A549 (cell line): ENCODE data around the gene VRK2. TPM values are rescaled to one million over a fixed set of nuclear protein-coding genes. Genes with fewer than 3 reads are reported as not detected.

Experiments
- ATAC-seq, 2 experiments: fragments of 200-7000 bp in 1 of 2; fragments of >200 bp in 1 of 2; cut with Nextera tagmentation in 1 of 2; cut with Tn5 transposase in 1 of 2; 3 replicates each; pipeline versions ENCODE4 v1.8.0 to v1.9.1; 2018 to 2020; ENCODE audit warnings: mild to moderate bottlenecking in 1 of 2, moderate library complexity in 1 of 2
- CTCF ChIA-PET: fragments of 300-600 bp; sonication (Branson Sonifier 250); formaldehyde crosslinking; extraction: SDS; loops from one replicate; lab custom pipeline; 2021; ENCODE audit warnings: antibody characterized with exemption, inconsistent platforms; lab: Yijun Ruan, JAX
- POLR2A ChIA-PET: fragments of 350-600 bp; formaldehyde crosslinking; extraction: SDS; loops from one replicate; lab custom pipeline; 2021; ENCODE audit warnings: antibody characterized with exemption, inconsistent platforms; lab: Yijun Ruan, JAX
- DNase-seq, 2 experiments: peaks; one replicate each; pipeline versions ENCODE4 v3.0.0 to v3.0.0-alpha.2; 2011 to 2016; ENCODE audit warnings: low read depth in 1 of 2, low spot score in 1 of 2
- FAIRE-seq: peaks from 2 replicates; lab custom pipeline; 2011; peaks lifted over from hg19 to GRCh38; lab: Jason Lieb, UNC
- H3K27ac ChIP-seq, 2 experiments: fragments of >200 bp; sonication (Bioruptor Twin); formaldehyde crosslinking; 3 replicates each; pipeline ENCODE4 v1.5.1; 2016 to 2017
- H3K4me1 ChIP-seq: fragments of >200 bp; sonication (Bioruptor Twin); formaldehyde crosslinking; 3 replicates; pipeline ENCODE4 v1.6.1; 2016
- H3K4me2 ChIP-seq: fragments of >200 bp; sonication (Bioruptor Twin); formaldehyde crosslinking; 3 replicates; pipeline ENCODE4 v1.6.1; 2016
- H3K4me3 ChIP-seq: fragments of >200 bp; sonication (Bioruptor Twin); formaldehyde crosslinking; 3 replicates; pipeline ENCODE4 v1.5.1; 2016
- H3K9me3 ChIP-seq: fragments of >200 bp; sonication (Bioruptor Twin); formaldehyde crosslinking; 3 replicates; pipeline ENCODE4 v1.6.1; 2016
- CBX2 ChIP-seq: fragments of 200-600 bp; sonication (generic); IDR thresholded peaks from 2 replicates; pipeline ENCODE4 v1.6.1; 2016; ENCODE audit warnings: low read depth, mild to moderate bottlenecking, borderline replicate concordance
- CBX8 ChIP-seq: fragments of 200-600 bp; sonication (generic); IDR thresholded peaks from 2 replicates; pipeline ENCODE4 v1.6.1; 2016
- EHF ChIP-seq: fragments of 250-450 bp; sonication (Bioruptor Pico); IDR thresholded peaks from 2 replicates; pipeline ENCODE4 v1.5.0; 2020; ENCODE audit warnings: mild to moderate bottlenecking
- EHMT2 ChIP-seq: fragments of 200-600 bp; sonication (generic); IDR thresholded peaks from 2 replicates; pipeline ENCODE4 v1.6.1; 2016; ENCODE audit warnings: antibody characterized with exemption, low read depth, mild to moderate bottlenecking, moderate library complexity
- EP300 ChIP-seq, 2 experiments: fragments of >200 bp; sonication (Bioruptor Twin); formaldehyde crosslinking; IDR thresholded peaks; 2 replicates in 1 of 2; 3 replicates in 1 of 2; pipeline ENCODE4 v1.6.1; 2016 to 2017
- GATA3 ChIP-seq: IDR thresholded peaks from 2 replicates; pipeline ENCODE4 v1.6.1; 2012; ENCODE audit warnings: borderline replicate concordance
- HEYL ChIP-seq: fragments of 250-450 bp; sonication (Bioruptor Pico); IDR thresholded peaks from 2 replicates; pipeline ENCODE4 v1.8.0; 2021; ENCODE audit warnings: mild to moderate bottlenecking, moderate library complexity
- HOXB13 ChIP-seq: fragments of 250-450 bp; sonication (Bioruptor Pico); IDR thresholded peaks from 2 replicates; pipeline ENCODE4 v1.5.0; 2020; ENCODE audit warnings: low read depth, mild to moderate bottlenecking, moderate library complexity
- JUNB ChIP-seq: fragments of >200 bp; sonication (Bioruptor Twin); formaldehyde crosslinking; IDR thresholded peaks from 2 replicates; pipeline ENCODE4 v1.6.1; 2016
- KDM5A ChIP-seq: fragments of 200-600 bp; sonication (generic); IDR thresholded peaks from 2 replicates; pipeline ENCODE4 v1.6.1; 2016; ENCODE audit warnings: antibody characterized with exemption, mild to moderate bottlenecking
- MAFK ChIP-seq: fragments of 450-650 bp; IDR thresholded peaks from 2 replicates; pipeline ENCODE4 v1.6.1; 2014; ENCODE audit not compliant: partially characterized antibody
- MAZ ChIP-seq: fragments of 150-350 bp; IDR thresholded peaks from 2 replicates; pipeline ENCODE4 v1.6.1; 2014; ENCODE audit warnings: antibody characterized with exemption, low read depth, low read length, borderline replicate concordance
- MYC ChIP-seq: IDR thresholded peaks from 2 replicates; pipeline ENCODE4 v1.6.1; 2012; ENCODE audit warnings: mild to moderate bottlenecking, inconsistent platforms, low read length, improper control_type of control experiment, borderline replicate concordance
- NFE2L2 ChIP-seq: fragments of 150-350 bp; conservative IDR thresholded peaks from 2 replicates; pipeline ENCODE4 v1.6.1; 2014; ENCODE audit warnings: low read length
- PHF8 ChIP-seq: fragments of 200-600 bp; sonication (generic); IDR thresholded peaks from 2 replicates; pipeline ENCODE4 v1.6.1; 2016; ENCODE audit warnings: low read depth, mild to moderate bottlenecking, antibody characterized with exemption, moderate library complexity, borderline replicate concordance
- RAD21 ChIP-seq, 2 experiments: fragments of >200 bp in 1 of 2; sonication (Bioruptor Twin) in 1 of 2; formaldehyde crosslinking in 1 of 2; IDR thresholded peaks in 1 of 2; conservative IDR thresholded peaks in 1 of 2; 2 replicates in 1 of 2; 3 replicates in 1 of 2; pipeline ENCODE4 v1.6.1; 2012 to 2018; ENCODE audit warnings: inconsistent platforms in 1 of 2
- RARB ChIP-seq: fragments of 250-450 bp; sonication (Bioruptor Pico); IDR thresholded peaks from 2 replicates; pipeline ENCODE4 v1.8.0; 2021; ENCODE audit warnings: mild to moderate bottlenecking, moderate library complexity
- RNF2 ChIP-seq: fragments of 200-600 bp; sonication (generic); IDR thresholded peaks from 2 replicates; pipeline ENCODE4 v1.6.1; 2016; ENCODE audit warnings: low read depth, mild to moderate bottlenecking, antibody characterized with exemption, moderate library complexity, borderline replicate concordance
- SMC3 ChIP-seq: fragments of >200 bp; sonication (Bioruptor Twin); formaldehyde crosslinking; IDR thresholded peaks from 3 replicates; pipeline ENCODE4 v1.6.1; 2018; ENCODE audit warnings: inconsistent platforms
- SREBF2 ChIP-seq: fragments of 450-650 bp; IDR thresholded peaks from 2 replicates; pipeline ENCODE4 v1.6.1; 2014; ENCODE audit warnings: mild to moderate bottlenecking, moderate library complexity
- TFCP2L1 ChIP-seq: fragments of 250-450 bp; sonication (Bioruptor Pico); IDR thresholded peaks from 2 replicates; pipeline ENCODE4 v1.5.0; 2021; ENCODE audit warnings: mild to moderate bottlenecking
- ZSCAN20 ChIP-seq: fragments of 250-450 bp; sonication (Bioruptor Pico); IDR thresholded peaks from 2 replicates; pipeline ENCODE4 v1.8.0; 2022; ENCODE audit warnings: mild to moderate bottlenecking, moderate library complexity
- WGBS: methylation state at CpG from one replicate; pipeline ENCODE4 v1.1.6; 2017; ENCODE audit errors: missing lambda C conversion rate; 5-methylcytosine and 5-hydroxymethylcytosine counted together
- polyA plus RNA-seq, 4 experiments: library from polyadenylated mRNA; depleted of rRNA in 3 of 4; stranded (reverse); fragments of >200 nt; fragmentation: RNase III in 1 of 4; extraction: RNeasy Plus Mini Kit Qiagen cat#74134 plus additional on column Dnase treatment in 1 of 4; gene quantifications; 2 replicates in 3 of 4; 3 replicates in 1 of 4; pipeline ENCODE4 v1.2.3, GENCODE V29; 2011 to 2017
- TF ChIP-seq, protein P1 (sequence below): fragments of 450-650 bp; IDR thresholded peaks from 2 replicates; pipeline ENCODE4 v1.6.1; 2014; ENCODE audit warnings: antibody characterized with exemption
- TF ChIP-seq, protein P2 (sequence below): fragments of 150-350 bp; IDR thresholded peaks from 2 replicates; pipeline ENCODE4 v1.6.1; 2014; ENCODE audit warnings: low read depth, mild to moderate bottlenecking, low read length
- TF ChIP-seq, protein P3 (sequence below): IDR thresholded peaks from 2 replicates; pipeline ENCODE4 v1.6.1; 2012
- TF ChIP-seq, protein P4 (sequence below): fragments of >200 bp; sonication (Bioruptor Twin); formaldehyde crosslinking; IDR thresholded peaks from 2 replicates; pipeline ENCODE4 v1.6.1; 2016
- TF ChIP-seq, protein P5 (sequence below): IDR thresholded peaks from 2 replicates; pipeline ENCODE4 v1.6.1; 2012; ENCODE audit warnings: low read depth, borderline replicate concordance

The VRK2 gene
- polyA plus RNA-seq, 2 of the 4 experiments (the other 2 are of a cell fraction) = 19.4 to 80.9 TPM

DNA sequence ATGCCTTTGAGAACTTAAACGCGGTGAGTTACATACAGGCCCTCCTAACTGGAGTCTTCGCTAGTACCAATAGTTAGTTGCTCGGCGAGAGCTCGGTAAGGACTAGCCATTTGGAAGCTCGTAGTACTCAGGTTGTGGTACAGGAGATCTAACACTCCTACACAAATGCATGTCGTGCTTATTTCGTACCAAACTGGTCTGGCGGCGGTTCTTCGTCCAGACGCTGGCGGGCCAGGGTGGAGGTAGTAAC is 346 bp upstream of the VRK2 start:
- H3K27ac ChIP-seq = peak overlapping the region; percentile 94 to 98
- TF ChIP-seq PHF8 = no peak
- TF ChIP-seq RAD21 (conservative IDR thresholded peaks at IDR 0.05 in 1 of 2, IDR thresholded peaks at IDR 0.05 in 1 of 2) = 0 out of 5 replicates have a peak, but pooled peaks of 1 of the 2 experiments have one; percentile 13
- no peak for TF ChIP-seq MAZ
- peak; percentile 8 for TF ChIP-seq MAFK
- TF ChIP-seq, protein P1, sequence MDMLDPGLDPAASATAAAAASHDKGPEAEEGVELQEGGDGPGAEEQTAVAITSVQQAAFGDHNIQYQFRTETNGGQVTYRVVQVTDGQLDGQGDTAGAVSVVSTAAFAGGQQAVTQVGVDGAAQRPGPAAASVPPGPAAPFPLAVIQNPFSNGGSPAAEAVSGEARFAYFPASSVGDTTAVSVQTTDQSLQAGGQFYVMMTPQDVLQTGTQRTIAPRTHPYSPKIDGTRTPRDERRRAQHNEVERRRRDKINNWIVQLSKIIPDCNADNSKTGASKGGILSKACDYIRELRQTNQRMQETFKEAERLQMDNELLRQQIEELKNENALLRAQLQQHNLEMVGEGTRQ = no peak
- 0 out of 2 replicates have a peak, but pooled peaks have one; percentile 21 for TF ChIP-seq TFCP2L1
- no peak for TF ChIP-seq HEYL (CRISPR knock-in tag)
- no peak for ATAC-seq
- peaks cover 57% of the 10 kb centered on the region for H3K4me1 ChIP-seq
- no peak for DNase-seq
- FAIRE-seq = peak; percentile 81
- ChIA-PET POLR2A (interaction anchor here (0.6 to 1.7 kb wide), 17 partner anchors 8 to 402 kb away, joined by 3 to 14 read pairs (median 4); partner anchors contain the start of gene FANCL), CTCF (interaction anchor here (0.6 to 1.3 kb wide), 6 partner anchors 9 to 286 kb away, joined by 3 to 5 read pairs (median 4); no protein-coding TSS in a partner anchor)
- H3K4me2 ChIP-seq = peak overlapping the region; percentile 79
- H3K9me3 ChIP-seq = no peaks in the 10 kb centered on the region
- peak overlapping the region; percentile 67 for H3K4me3 ChIP-seq
- WGBS = 1% methylated on average over 14 of the region's 14 CpGs

DNA sequence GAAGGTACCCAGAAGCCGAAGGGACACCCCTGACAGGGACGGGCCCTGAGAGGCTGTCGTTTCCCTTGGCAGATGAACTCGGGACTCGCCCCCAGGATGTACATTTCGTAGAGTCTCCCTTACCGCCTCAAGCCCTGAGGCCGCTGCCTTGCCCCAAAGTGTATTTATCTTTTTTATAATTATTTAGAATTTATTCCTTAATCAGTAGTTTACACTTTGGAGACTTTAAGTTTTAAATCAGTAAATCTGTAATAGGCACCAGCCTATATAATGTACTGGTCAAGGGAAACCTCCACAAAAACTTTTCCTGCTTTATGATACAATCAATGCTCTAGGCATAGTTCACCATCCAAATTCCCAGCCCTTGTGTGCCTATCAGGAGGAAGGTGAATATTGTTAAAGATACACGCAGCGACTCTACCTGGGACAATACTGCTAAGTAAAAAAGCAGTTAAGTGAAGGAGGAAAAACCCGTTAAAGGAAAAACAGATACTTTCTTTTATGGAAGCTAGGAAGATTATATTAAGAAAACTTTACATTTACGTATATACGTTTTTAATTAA is 848 bp downstream of the VRK2 start:
- H3K4me2 ChIP-seq = peak overlapping the region; percentile 79
- H3K9me3 ChIP-seq = no peaks in the 10 kb centered on the region
- ChIA-PET POLR2A (interaction anchor here (1.4 to 1.7 kb wide), 3 partner anchors 51 to 165 kb away, joined by 5 to 14 read pairs (median 7); no protein-coding TSS in a partner anchor), CTCF (no interaction called here)
- H3K27ac ChIP-seq = peak overlapping the region; percentile 94 to 98
- FAIRE-seq (no peak), DNase-seq (peak; percentile 29 to 33), ATAC-seq (peak; percentile 55 to 62; a peak in 5 of 6 replicates)
- peak overlapping the region; percentile 67 for H3K4me3 ChIP-seq
- no peak for TF ChIP-seq MYC
- TF ChIP-seq, protein P2, sequence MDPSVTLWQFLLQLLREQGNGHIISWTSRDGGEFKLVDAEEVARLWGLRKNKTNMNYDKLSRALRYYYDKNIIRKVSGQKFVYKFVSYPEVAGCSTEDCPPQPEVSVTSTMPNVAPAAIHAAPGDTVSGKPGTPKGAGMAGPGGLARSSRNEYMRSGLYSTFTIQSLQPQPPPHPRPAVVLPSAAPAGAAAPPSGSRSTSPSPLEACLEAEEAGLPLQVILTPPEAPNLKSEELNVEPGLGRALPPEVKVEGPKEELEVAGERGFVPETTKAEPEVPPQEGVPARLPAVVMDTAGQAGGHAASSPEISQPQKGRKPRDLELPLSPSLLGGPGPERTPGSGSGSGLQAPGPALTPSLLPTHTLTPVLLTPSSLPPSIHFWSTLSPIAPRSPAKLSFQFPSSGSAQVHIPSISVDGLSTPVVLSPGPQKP = no peak
- TF ChIP-seq RNF2 = no peak
- TF ChIP-seq, protein P3, sequence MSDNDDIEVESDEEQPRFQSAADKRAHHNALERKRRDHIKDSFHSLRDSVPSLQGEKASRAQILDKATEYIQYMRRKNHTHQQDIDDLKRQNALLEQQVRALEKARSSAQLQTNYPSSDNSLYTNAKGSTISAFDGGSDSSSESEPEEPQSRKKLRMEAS = no peak
- no peak for TF ChIP-seq PHF8
- TF ChIP-seq GATA3 = no peak
- TF ChIP-seq SMC3 = no peak
- no peak for TF ChIP-seq EHF (CRISPR knock-in tag)
- no peak for TF ChIP-seq KDM5A
- no peak for TF ChIP-seq HOXB13 (CRISPR knock-in tag)
- TF ChIP-seq EHMT2 = no peak
- WGBS = 3% methylated on average over 13 of the region's 13 CpGs
- H3K4me1 ChIP-seq = peaks cover 45% of the 10 kb centered on the region

DNA sequence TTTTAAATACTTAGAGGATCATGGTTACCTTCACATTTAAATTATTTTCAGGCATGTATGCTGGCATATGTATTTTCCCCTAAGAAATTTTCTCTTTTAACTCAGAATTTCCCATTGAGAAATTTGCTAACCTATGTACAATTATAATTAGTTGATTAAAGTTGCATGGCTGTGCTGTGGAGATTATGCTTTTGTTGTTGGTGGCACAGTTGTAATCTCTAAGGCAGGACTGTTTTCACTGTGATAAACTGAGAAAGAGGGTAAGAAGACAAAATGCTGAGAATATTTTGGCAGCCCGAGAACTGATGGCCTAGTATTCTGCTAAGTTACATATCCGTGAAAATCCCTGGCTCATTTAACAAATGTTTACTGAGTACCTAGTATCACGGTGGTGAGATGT is 1.4 kb downstream of the VRK2 start:
- ChIA-PET CTCF (no interaction called here), POLR2A (no interaction called here)
- no peaks in the 10 kb centered on the region for H3K9me3 ChIP-seq
- WGBS = 23% methylated on average over 3 of the region's 3 CpGs
- peak overlapping the region; percentile 69 to 94 for H3K27ac ChIP-seq
- DNase-seq (no peak), FAIRE-seq (no peak), ATAC-seq (no peak)
- H3K4me2 ChIP-seq = peak overlapping the region; percentile 79
- TF ChIP-seq MAFK = no peak
- H3K4me1 ChIP-seq = peaks cover 40% of the 10 kb centered on the region
- H3K4me3 ChIP-seq = peak overlapping the region; percentile 67

DNA sequence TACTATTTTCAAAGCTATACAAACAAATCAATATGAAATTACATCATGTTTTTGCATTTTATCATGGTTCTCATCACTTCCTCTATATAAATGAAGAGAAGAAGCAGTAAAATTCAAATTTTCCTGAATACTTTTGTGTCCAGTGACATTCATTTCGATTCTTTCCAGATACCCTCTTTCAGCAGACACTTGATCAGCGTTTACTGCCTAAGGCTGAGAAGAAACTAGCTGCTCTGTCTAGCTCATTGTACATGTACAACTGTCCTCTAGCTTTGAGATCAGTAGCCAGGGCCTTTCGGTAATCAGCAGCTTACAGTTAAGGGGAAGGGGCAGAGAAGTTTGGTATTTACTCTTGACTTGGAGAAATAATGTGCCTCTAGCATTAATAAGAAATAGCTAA is 4.8 kb downstream of the VRK2 start:
- DNase-seq (no peak), FAIRE-seq (peak; percentile 80), ATAC-seq (no peak)
- H3K4me1 ChIP-seq = peaks cover 20% of the 10 kb centered on the region
- CTCF ChIA-PET = no interaction called here
- POLR2A ChIA-PET = no interaction called here
- no peak overlapping the region for H3K4me2 ChIP-seq
- no peaks in the 10 kb centered on the region for H3K9me3 ChIP-seq
- no peak overlapping the region for H3K27ac ChIP-seq
- TF ChIP-seq HEYL (CRISPR knock-in tag) = no peak
- TF ChIP-seq PHF8 = no peak
- no peak for TF ChIP-seq RARB (CRISPR knock-in tag)
- TF ChIP-seq NFE2L2 = no peak
- TF ChIP-seq CBX8 = no peak
- TF ChIP-seq SREBF2 = no peak
- TF ChIP-seq EP300 (IDR thresholded peaks at IDR 0.05) = no peak
- no peak for TF ChIP-seq CBX2
- TF ChIP-seq, protein P4, sequence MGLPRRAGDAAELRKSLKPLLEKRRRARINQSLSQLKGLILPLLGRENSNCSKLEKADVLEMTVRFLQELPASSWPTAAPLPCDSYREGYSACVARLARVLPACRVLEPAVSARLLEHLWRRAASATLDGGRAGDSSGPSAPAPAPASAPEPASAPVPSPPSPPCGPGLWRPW = no peak
- TF ChIP-seq MAZ = no peak
- TF ChIP-seq, protein P3 = no peak
- no peak for TF ChIP-seq HOXB13 (CRISPR knock-in tag)
- TF ChIP-seq, protein P5, sequence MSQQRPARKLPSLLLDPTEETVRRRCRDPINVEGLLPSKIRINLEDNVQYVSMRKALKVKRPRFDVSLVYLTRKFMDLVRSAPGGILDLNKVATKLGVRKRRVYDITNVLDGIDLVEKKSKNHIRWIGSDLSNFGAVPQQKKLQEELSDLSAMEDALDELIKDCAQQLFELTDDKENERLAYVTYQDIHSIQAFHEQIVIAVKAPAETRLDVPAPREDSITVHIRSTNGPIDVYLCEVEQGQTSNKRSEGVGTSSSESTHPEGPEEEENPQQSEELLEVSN = no peak
- no peak for TF ChIP-seq JUNB
- TF ChIP-seq MAFK = no peak
- no peak for TF ChIP-seq ZSCAN20 (CRISPR knock-in tag)
- no peak overlapping the region for H3K4me3 ChIP-seq
- WGBS = 87% methylated on average over 3 of the region's 3 CpGs
